ENCODE data around the gene MPHOSPH9.
"Not testable (repeated sequence)": the region's sequence is repeated elsewhere in the genome, so short reads cannot be mapped to it uniquely, and the experiment has no call there.

MPHOSPH9 gene

DNA sequence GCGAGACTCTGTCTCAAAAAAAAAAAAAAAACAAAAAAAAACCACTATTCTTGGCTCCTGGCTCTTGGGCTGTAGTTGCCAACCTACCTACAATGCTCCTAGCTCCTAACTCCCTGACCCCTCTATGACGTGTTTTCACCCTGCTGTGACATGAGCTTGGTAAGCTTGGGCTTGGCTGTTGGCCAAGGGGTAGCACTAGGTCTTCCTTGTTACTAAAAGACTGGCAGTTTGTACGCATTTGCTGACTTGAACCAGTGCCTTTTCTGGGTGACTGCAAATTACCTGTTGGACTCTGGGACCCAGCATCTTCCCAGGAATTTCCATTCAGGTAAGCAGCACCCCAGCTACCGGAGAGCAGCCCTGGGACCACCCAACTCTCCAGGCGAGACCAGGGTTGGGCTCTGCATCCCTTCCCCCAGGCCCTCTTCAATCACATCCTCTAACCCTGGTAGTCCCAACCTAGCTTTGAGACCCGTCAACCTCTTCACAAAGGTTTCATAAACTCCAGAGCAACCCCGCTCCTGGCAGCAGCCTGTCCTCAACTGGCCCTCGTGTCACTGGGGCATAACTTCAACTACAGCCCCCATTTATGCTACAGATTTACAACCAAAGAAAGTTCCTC, 30.4 kb upstream of the MPHOSPH9 start:
- no peak for DNase-seq (ENCODE audit: low read depth, low spot score)
- no peak overlapping the region for H3K4me3 ChIP-seq (ENCODE audit: low read length)

DNA sequence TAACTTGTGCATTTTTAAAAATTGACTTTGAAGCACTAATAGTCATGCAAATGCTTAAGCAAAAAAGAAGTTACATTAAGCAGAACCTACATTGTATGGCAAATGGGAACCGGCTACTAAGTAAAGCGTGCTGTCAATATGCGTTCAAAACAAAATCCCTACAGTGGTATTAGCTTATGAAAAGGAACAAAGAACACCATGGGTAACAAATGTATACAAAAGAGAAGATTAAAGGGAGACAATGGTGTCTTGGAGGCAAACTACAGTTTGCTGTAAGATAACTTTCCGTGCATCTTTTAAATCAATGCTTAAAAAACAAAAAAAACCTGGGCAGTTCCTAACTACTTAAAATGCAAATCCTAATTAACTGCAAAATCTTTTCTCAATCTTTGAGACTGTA, 28.3 kb upstream of the MPHOSPH9 start:
- no peak for DNase-seq (ENCODE audit: low read depth, low spot score)
- H3K4me3 ChIP-seq (ENCODE audit: low read length) = no peak overlapping the region

GRCh38 chr12:123260081-123260480, 27.1 kb upstream of the MPHOSPH9 start:
- no peak overlapping the region for H3K4me3 ChIP-seq (ENCODE audit: low read length)
- no peak for DNase-seq (ENCODE audit: low read depth, low spot score)

GRCh38 chr12:123258593-123258992, 25.7 kb upstream of the MPHOSPH9 start:
- DNase-seq (ENCODE audit: low read depth, low spot score) = no peak
- no peak overlapping the region for H3K4me3 ChIP-seq (ENCODE audit: low read length)

GRCh38 chr12:123254853-123255446, 22.0 kb upstream of the MPHOSPH9 start:
- no peak for DNase-seq (ENCODE audit: low read depth, low spot score)

GRCh38 chr12:123253641-123254459, 20.9 kb upstream of the MPHOSPH9 start:
- no peak overlapping the region for H3K4me3 ChIP-seq (ENCODE audit: low read length)
- DNase-seq (ENCODE audit: low read depth, low spot score) = no peak

More at GRCh38 chr12:123254853-123255446, 22.0 kb upstream of the MPHOSPH9 start:
- no peak overlapping the region for H3K4me3 ChIP-seq (ENCODE audit: low read length)

DNA sequence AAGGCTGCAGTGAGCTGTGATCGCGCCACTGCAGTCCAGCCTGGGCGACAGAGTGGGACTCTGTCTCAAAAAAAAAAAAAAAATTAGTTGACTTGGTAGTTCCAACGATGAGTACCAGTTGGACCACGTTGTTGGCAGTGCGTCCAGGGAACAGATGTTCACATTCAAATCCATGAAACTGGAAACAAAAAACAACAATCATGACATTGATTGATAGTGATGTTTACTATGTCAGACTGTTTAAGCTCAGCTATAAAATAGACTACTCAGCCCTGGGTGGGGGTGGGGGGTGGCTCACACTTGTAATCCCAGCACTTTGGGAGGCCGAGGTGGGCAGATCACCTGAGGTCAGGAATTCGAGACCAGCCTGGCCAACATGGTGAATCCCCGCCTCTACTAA, 19.4 kb upstream of the MPHOSPH9 start:
- H3K4me3 ChIP-seq (ENCODE audit: low read length); DNase-seq (ENCODE audit: low read depth, low spot score): not testable (repeated sequence)

GRCh38 chr12:123251403-123252076, 18.6 kb upstream of the MPHOSPH9 start:
- DNase-seq (ENCODE audit: low read depth, low spot score) = no peak
- no peak overlapping the region for H3K4me3 ChIP-seq (ENCODE audit: low read length)

DNA sequence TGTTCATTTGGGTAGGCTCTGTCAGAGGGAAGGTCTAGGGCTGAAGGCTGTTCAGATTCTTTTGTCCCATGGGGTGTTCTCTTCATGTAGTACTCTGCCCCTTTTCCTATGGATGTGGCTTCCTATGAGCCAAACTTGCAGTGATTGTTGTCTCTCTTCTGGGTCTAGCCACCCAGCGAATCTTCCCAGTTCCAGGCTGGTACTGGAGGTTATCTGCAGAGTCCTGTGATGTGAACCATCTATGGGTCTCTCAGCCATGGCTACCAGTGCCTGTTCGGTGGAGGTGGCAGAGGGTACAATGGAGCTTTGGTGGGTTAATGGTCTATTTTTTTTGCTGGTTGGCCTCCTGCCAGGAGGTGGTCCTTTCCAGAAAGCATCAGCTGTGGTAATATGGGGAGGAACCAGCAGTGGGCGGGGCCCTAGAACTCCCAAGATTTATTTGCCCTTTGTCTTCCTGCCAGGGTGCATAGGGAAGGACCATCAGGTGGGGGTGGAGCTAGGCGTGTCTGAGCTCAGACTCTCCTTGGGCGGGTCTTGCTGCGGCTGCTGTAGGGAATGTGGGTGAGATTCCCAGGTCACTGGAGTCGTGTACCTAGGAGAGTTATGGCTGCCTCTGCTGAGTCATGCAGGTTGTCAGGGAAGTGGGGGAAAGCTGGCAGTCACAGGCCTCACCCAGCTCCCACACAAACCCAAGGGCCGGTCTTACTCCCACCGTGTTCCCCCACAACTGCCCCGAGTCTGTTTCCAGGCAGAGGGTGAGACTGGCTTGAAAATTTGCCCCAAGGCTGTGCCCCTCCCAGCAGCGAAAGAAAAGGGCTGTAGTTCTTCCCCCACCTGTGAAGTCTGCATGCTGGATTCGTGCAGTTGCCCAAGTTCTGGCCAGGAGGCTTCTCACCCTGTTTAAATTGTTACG, 17.8 kb upstream of the MPHOSPH9 start:
- no peak overlapping the region for H3K4me3 ChIP-seq (ENCODE audit: low read length)
- no peak for DNase-seq (ENCODE audit: low read depth, low spot score)

DNA sequence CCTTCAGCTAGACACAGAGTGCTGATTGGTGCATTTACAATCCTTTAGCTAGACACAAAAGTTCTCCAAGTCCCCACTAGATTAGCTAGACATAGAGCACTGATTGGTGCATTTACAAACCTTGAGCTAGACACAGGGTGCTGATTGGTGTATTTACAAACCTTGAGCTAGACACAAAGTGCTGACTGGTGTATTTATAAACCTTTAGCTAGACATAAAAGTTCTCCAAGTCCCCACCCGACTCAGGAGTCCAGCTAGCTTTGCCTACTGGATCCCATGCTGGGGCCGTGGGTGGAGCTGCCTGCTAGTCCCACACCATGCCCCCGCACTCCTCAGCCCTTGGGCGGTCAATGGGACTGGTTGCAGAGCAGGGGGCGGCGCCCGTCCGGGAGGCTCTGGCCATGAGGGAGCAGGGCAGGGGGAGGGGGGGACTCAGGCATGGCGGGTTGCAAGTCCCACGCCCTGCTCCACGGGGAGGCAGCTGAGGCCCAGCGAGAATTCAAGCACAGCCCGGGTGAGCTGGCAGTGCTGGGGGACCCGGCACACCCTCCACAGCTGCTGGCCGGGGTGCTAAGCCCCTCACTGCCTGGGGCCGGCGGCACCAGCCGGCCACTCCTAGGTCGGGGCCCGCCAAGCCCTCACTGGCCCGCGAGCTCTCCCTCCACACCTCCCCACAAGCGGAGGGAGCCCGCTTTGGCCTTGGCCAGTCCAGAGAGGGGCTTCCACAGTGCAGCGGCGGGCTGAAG, 16.2 kb upstream of the MPHOSPH9 start:
- not testable (repeated sequence) for H3K4me3 ChIP-seq (ENCODE audit: low read length); DNase-seq (ENCODE audit: low read depth, low spot score)

DNA sequence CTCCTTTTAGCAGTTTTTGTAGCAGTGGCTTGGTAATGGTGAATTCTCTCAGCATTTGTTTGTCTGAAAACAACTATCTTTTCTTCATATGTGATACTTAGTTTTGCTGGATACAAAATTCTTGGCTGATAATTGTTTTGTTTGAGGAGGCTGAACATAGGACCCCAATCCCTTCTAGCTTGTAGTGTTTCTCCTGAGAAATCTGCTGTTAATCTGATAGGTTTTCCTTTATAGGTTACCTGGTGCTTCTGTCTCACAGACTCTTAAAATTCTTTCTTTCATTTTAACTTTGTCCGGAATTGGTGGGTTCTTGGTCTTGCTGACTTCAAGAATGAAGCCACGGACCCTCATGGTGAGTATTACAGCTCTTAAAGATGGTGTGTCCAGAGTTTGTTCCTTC, 15.2 kb upstream of the MPHOSPH9 start:
- H3K4me3 ChIP-seq (ENCODE audit: low read length); DNase-seq (ENCODE audit: low read depth, low spot score): not testable (repeated sequence)

- no peak for DNase-seq (ENCODE audit: low read depth, low spot score)
- H3K4me3 ChIP-seq (ENCODE audit: low read length) = no peak overlapping the region
These were observed 12.7 kb upstream of the MPHOSPH9 start for GRCh38 chr12:123245678-123246077.

- H3K4me3 ChIP-seq (ENCODE audit: low read length) = no peak overlapping the region
These were observed 10.8 kb upstream of the MPHOSPH9 start for GRCh38 chr12:123243671-123244262.

GRCh38 chr12:123242116-123242904, 9.4 kb upstream of the MPHOSPH9 start:
- no peak overlapping the region for H3K4me3 ChIP-seq (ENCODE audit: low read length)
- no peak for DNase-seq (ENCODE audit: low read depth, low spot score)

More at GRCh38 chr12:123243671-123244262, 10.8 kb upstream of the MPHOSPH9 start:
- no peak for DNase-seq (ENCODE audit: low read depth, low spot score)

- DNase-seq (ENCODE audit: low read depth, low spot score) = no peak
- no peak overlapping the region for H3K4me3 ChIP-seq (ENCODE audit: low read length)
These were observed 6.0 kb upstream of the MPHOSPH9 start for GRCh38 chr12:123238961-123239360.

- no peak overlapping the region for H3K4me3 ChIP-seq (ENCODE audit: low read length)
These were observed 5.4 kb upstream of the MPHOSPH9 start for GRCh38 chr12:123238330-123238682.

More at GRCh38 chr12:123238330-123238682, 5.4 kb upstream of the MPHOSPH9 start:
- no peak for DNase-seq (ENCODE audit: low read depth, low spot score)

All from Jurkat, Clone E6-1 (cell line).